PC-3 (cell line): ENCODE data around the gene RGS3. TPM values are rescaled to one million over a fixed set of nuclear protein-coding genes. Genes with fewer than 3 reads are reported as not detected.

Source experiments
- ATAC-seq: fragments of 200-7000 bp; cut with Tn5 transposase; 2 replicates; pipeline ENCODE4 v1.9.1; 2020; ENCODE audit warnings: mild to moderate bottlenecking, moderate library complexity
- BruUV-seq: library from RNA; stranded (reverse); fragments of 400-500 nt; replicated peaks from 2 replicates; lab custom pipeline; 2021; lab: Mats Ljungman, UMichigan
- CTCF ChIA-PET: fragments of 300-600 bp; sonication (Branson Sonifier 250); formaldehyde crosslinking; loops from one replicate; lab custom pipeline; 2022; ENCODE audit warnings: antibody characterized with exemption; lab: Charles Lee
- POLR2A ChIA-PET: fragments of 300-600 bp; sonication (Branson Sonifier 250); formaldehyde crosslinking; loops from one replicate; lab custom pipeline; 2022; ENCODE audit warnings: antibody characterized with exemption; ENCODE audit not compliant: unreplicated experiment; lab: Charles Lee
- DNase-seq: peaks from one replicate; pipeline ENCODE4 v3.0.0-alpha.2; 2015
- H2AFZ ChIP-seq: fragments of 300-600 bp; sonication (generic); 2 replicates; pipeline ENCODE4 v1.6.0; 2016; ENCODE audit warnings: antibody characterized with exemption, low read length
- H3F3A ChIP-seq: fragments of 300-600 bp; sonication (generic); one replicate; pipeline ENCODE4 v1.6.0; 2017; ENCODE audit warnings: antibody characterized with exemption, low read length, control low read depth, mild to moderate bottlenecking; ENCODE audit not compliant: unreplicated experiment
- H3K27ac ChIP-seq: fragments of 300-600 bp; sonication (generic); 2 replicates; pipeline ENCODE4 v1.5.1; 2016; ENCODE audit warnings: mild to moderate bottlenecking, low read length
- H3K27me3 ChIP-seq: fragments of 300-600 bp; sonication (generic); 2 replicates; pipeline ENCODE4 v1.6.1; 2016; ENCODE audit warnings: low read length, mixed read lengths
- H3K36me3 ChIP-seq: fragments of 300-600 bp; sonication (generic); 2 replicates; pipeline ENCODE4 v1.6.1; 2016; ENCODE audit warnings: low read depth, mixed run types, low read length, mixed read lengths
- H3K4me1 ChIP-seq: fragments of 300-600 bp; sonication (generic); 2 replicates; pipeline ENCODE4 v1.5.1; 2016; ENCODE audit warnings: low read length; ENCODE audit not compliant: insufficient read depth
- H3K4me2 ChIP-seq: fragments of 300-600 bp; sonication (generic); 2 replicates; pipeline ENCODE4 v1.6.0; 2016; ENCODE audit warnings: low read length
- H3K4me3 ChIP-seq: fragments of 300-600 bp; sonication (generic); 2 replicates; pipeline ENCODE4 v1.5.1; 2016; ENCODE audit warnings: mild to moderate bottlenecking, low read length, mixed read lengths
- H3K79me2 ChIP-seq: fragments of 300-600 bp; sonication (generic); 2 replicates; pipeline ENCODE4 v1.6.1; 2017; ENCODE audit warnings: low read length, mixed read lengths
- H3K9ac ChIP-seq: fragments of 300-600 bp; sonication (generic); 2 replicates; pipeline ENCODE4 v1.6.0; 2016; ENCODE audit warnings: mild to moderate bottlenecking, low read length
- H3K9me2 ChIP-seq: fragments of 300-600 bp; sonication (generic); replicated peaks from 2 replicates; pipeline ENCODE4 v1.6.1; 2016; ENCODE audit warnings: mixed run types, low read length, mixed read lengths
- H3K9me3 ChIP-seq: fragments of 300-600 bp; sonication (generic); 2 replicates; pipeline ENCODE4 v1.6.1; 2016; ENCODE audit warnings: low read length, mixed read lengths
- H4K20me1 ChIP-seq: fragments of 300-600 bp; sonication (generic); 2 replicates; pipeline ENCODE4 v1.6.1; 2016; ENCODE audit warnings: low read length, mixed read lengths
- CTCF ChIP-seq: fragments of 300-600 bp; sonication (generic); conservative IDR thresholded peaks from 2 replicates; pipeline ENCODE4 v1.5.1; 2017; ENCODE audit warnings: antibody characterized with exemption, low read depth, mild to moderate bottlenecking, low read length
- EZH2 ChIP-seq: fragments of 300-600 bp; sonication (generic); IDR thresholded peaks from one replicate; pipeline ENCODE4 v1.6.1; 2017; ENCODE audit warnings: antibody characterized with exemption, mild to moderate bottlenecking, low read length; ENCODE audit not compliant: unreplicated experiment
- EZH2phosphoT487 ChIP-seq: fragments of 300-600 bp; sonication (generic); IDR thresholded peaks from 2 replicates; pipeline ENCODE4 v1.6.1; 2018; ENCODE audit warnings: mild to moderate bottlenecking, antibody characterized with exemption, low read length, borderline replicate concordance
- intact Hi-C: fragments of 100-400 bp; cut with micrococcal nuclease; formaldehyde crosslinking; loops from 2 replicates; pipeline ENCODE4 v1.9.0; 2023
- total RNA-seq: library from RNA; depleted of rRNA; stranded (reverse); fragments of >200 nt; gene quantifications from 2 replicates; pipeline ENCODE4 v1.2.3, GENCODE V29; 2014

Gene RGS3
- total RNA-seq, 1 experiment from 2014 or later: 26.3 TPM

GRCh38 chr9:113591899-113592625 is 128.5 kb downstream of the RGS3 start:
- Histone ChIP-seq H4K20me1 (no peaks in the 10 kb centered on the region), H3K4me3 (no peak overlapping the region), H3K36me3 (no peaks in the 10 kb centered on the region; the same call in 1 of the 2 replicates), H3K79me2 (no peaks in the 10 kb centered on the region), H2AFZ (no peak overlapping the region), H3F3A (no peaks in the 10 kb centered on the region), H3K9me3 (no peaks in the 10 kb centered on the region), H3K27ac (no peak overlapping the region), H3K9ac (no peak overlapping the region), H3K27me3 (no peaks in the 10 kb centered on the region), H3K4me1 (no peaks in the 10 kb centered on the region), H3K9me2 (no peaks in the 10 kb centered on the region), H3K4me2 (no peak overlapping the region)
- BruUV-seq: no TSS peak
- ATAC-seq (no peak), DNase-seq (no peak)
- CTCF ChIA-PET: interaction anchor here (0.6 to 5.5 kb wide), 5 partner anchors 13 to 216 kb away, joined by 3 to 67 read pairs (median 5); no protein-coding TSS in a partner anchor
- intact Hi-C loops: loop anchor here (1.0 to 2.0 kb wide), 2 partner anchors 63 to 145 kb away; no protein-coding TSS in a partner anchor
- POLR2A ChIA-PET: no interaction called here
- TF ChIP-seq EZH2phosphoT487: no peak
- TF ChIP-seq EZH2: no peak
- no peak for TF ChIP-seq CTCF

- Histone ChIP-seq H3K9me3 (no peaks in the 10 kb centered on the region), H3K79me2 (no peaks in the 10 kb centered on the region), H3K36me3 (no peaks in the 10 kb centered on the region; the same call in 1 of the 2 replicates), H3K9me2 (no peaks in the 10 kb centered on the region), H3K27me3 (no peaks in the 10 kb centered on the region), H2AFZ (no peak overlapping the region), H3K4me3 (no peak overlapping the region), H3K4me1 (no peaks in the 10 kb centered on the region), H4K20me1 (no peaks in the 10 kb centered on the region), H3K4me2 (no peak overlapping the region), H3K9ac (no peak overlapping the region), H3K27ac (no peak overlapping the region), H3F3A (no peaks in the 10 kb centered on the region)
- ATAC-seq (no peak), DNase-seq (no peak)
- intact Hi-C loops: no loop called here
- ChIA-PET POLR2A (interaction anchor here (0.5 kb wide), 1 partner anchor 62 kb away, joined by 4 read pairs; no protein-coding TSS in a partner anchor), CTCF (interaction anchor here (5.5 kb wide), 1 partner anchor 63 kb away, joined by 67 read pairs; no protein-coding TSS in a partner anchor)
- no TSS peak for BruUV-seq
- no peak for TF ChIP-seq EZH2
- no peak for TF ChIP-seq CTCF
- TF ChIP-seq EZH2phosphoT487: no peak
Observed at GRCh38 chr9:113592876-113593575, 129.5 kb downstream of the RGS3 start.
